NCI-H1436 (cell line): ENCODE data around the gene KDM4C.
"Not testable (repeated sequence)": the region's sequence is repeated elsewhere in the genome, so short reads cannot be mapped to it uniquely, and the experiment has no call there.

Source experiments
- DNase-seq: peaks from one replicate; lab custom pipeline; 2025; lab: John Stamatoyannopoulos, UW

Gene KDM4C

GRCh38 chr9:6806318-6806717 is 48.5 kb downstream of the KDM4C start:
- DNase-seq = not testable (repeated sequence)

- not testable (repeated sequence) for DNase-seq
These were observed 49.9 kb downstream of the KDM4C start for GRCh38 chr9:6807669-6808068.

DNA sequence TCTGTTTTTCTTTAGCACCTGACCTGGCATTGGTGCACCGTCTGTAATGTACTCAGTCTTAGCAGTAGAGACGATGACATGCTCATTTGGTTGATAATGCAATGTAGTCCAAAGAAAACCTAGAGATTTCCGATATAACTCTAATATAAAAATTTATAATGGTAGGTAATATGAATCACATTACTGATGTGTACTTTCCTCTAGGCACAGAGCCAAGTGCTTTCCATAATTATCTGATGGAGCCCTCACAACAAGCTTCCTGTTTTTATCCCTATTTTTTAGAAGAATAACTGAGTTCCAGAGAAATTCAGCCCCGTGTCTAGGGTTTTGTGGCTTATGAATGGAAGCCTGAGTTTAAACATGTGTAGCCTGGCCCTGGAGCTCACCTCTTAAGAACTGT is 53.7 kb downstream of the KDM4C start:
- no peak for DNase-seq

DNA sequence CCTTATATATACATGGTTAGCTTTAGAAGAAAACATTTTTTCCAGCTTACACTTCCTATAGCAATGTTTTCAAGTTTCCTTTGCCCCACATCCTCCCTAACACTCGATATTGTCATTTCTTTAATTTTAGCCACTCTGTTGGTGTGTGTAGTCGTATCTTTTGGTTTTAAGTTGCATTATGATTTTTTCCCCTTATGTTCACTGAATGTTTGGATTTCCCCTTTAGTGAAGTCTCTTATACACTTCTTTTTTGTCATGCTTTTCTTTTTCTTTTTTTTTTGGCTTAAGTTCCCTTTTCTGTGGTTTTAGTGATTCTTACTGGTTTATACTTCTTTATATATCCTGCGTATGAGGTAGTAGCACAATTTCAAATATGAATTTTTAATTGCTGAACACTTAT is 58.8 kb downstream of the KDM4C start:
- DNase-seq = no peak

DNA sequence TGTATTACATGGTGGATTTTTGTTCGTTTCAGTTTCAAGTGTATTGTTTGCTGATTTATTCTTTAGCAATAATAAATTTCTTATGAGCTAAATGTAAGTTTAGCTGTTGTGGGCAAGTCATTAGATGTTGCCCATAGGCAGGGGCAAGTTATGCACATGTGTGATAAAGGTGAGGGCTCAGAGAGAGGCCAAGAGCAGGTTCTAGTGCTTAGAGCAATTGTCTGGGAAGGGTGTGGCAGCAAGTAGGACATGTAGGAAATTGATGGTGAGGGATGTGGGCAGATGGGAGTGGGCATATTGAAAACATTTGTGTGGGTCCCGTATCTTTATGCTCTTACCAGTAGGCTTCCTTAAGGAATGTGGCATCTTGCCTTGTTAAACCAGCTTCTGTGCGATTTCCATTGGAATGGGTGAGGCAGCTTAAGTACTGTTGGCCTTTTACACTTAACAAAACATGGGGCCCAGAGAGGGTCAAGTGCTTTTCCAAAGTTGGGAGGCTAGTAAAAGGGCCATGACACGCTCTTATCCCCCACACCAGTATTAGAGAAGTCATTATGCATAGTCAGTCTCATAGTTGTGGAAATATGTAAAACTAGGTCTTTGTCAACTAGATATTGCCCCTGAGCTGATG is 60.6 kb downstream of the KDM4C start:
- DNase-seq = no peak

GRCh38 chr9:6819112-6819511 is 61.3 kb downstream of the KDM4C start:
- DNase-seq = no peak

GRCh38 chr9:6819529-6819928 is 61.8 kb downstream of the KDM4C start:
- DNase-seq = no peak

GRCh38 chr9:6822696-6823095 is 64.9 kb downstream of the KDM4C start:
- no peak for DNase-seq

- DNase-seq = peak; percentile 30
These were observed 69.8 kb downstream of the KDM4C start for GRCh38 chr9:6827439-6828145.

DNA sequence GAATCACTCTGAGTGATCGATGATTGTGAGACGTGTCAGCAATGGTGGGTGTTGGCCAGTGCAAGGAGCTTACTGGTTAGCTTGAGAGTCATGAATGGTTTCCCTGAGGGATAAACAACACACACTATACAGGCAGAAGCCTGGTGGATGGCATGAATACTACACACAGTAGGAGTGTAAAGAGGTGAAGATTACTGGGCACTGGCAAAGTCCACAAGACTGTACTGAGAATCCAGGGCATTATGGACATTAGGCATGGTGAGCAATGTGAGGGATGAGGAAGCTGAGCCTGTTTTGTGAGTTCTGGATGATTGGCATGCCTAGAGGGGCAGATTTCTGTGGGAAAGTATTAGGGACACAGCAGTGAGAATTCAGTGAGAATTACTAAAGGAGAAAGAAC is 71.3 kb downstream of the KDM4C start:
- DNase-seq = no peak

- DNase-seq = no peak
These were observed 71.8 kb downstream of the KDM4C start for GRCh38 chr9:6829536-6829935.

DNA sequence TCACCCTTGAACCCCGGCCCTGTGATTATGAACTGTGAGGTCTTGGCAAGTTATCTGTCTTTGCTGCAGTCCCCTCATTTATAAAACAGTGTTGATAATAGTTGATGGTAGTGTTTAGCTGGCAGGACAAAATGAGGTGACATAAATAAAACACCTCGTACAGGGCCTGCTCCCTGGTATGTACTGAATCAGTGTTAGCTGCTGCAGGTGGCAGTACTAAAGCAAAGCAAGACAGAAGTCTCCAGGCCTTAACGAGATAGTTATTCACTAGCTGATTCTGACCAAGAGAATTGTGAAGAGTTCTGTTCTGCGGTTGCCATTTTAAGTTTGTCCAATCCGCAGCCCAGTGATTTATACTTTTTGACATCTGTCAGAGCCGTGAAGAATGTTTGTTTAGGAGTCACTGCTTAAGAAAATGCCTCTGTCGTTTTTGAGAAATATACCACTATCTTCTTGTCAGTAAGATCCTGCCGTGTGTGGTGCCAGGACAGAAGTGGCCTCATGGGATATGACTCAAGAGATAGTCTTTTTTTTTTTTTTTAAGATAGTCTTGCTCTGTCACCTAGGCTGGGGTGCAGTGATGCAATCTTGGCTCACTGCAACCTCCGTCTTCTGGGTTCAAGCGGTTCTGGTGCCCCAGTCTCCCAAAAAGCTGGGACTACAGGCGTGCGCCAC is 75.9 kb downstream of the KDM4C start:
- no peak for DNase-seq

- no peak for DNase-seq
These were observed 76.5 kb downstream of the KDM4C start for GRCh38 chr9:6834306-6834705.

DNA sequence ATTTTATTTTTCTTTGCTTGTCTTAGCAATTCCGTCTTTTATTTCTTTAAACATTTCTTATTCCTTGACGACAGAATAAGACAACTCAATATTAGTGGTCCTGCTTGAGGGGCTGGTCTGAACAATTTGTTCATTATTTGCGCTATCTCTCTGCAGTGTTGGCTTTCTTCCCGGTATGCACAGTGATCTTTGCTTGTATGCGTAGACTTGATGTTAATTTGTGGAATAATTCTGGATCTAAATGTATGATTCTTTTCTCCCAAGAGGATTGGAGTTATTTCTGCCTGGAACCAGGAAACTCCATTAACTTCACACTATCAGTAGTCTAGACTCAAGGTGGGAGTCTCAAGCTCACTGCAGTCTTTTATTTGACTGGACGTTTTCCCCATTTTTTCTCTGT is 80.4 kb downstream of the KDM4C start:
- DNase-seq = no peak

DNA sequence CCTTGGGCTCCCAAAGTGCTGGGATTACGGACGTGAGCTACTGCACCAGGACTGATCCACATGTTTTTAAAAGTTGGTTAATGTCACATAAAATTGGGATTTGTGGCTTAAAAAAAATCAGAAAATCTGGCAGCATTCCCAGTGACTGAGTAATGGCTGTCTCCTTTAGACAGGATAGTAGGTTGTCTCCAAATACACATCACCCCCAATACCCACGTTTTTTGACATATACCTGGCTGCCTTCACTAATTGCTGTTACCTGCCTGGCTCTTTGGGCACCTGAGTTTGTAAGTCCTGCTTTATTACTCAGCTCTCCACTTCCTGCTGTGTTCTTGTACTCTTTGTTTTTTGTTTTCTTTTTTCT is 84.8 kb downstream of the KDM4C start:
- no peak for DNase-seq

DNA sequence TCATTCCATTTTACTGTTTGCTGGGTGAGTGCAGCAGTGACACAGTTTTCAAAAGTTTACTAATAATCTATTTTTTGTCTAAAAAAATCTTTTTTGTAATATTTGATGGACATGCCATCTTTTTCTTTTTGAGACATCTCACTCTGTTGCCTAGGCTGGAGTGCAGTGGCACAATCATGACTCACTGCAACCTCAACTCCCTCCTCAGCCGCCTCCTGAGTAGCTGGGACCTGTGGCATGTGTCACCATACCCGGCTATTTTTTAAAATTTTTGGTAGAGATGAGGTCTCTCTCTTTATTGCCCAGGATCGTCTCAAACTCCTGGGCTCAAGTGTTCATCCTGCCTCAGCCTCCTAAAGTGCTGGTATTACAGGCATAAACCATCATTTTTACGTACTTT is 86.0 kb downstream of the KDM4C start:
- no peak for DNase-seq

DNA sequence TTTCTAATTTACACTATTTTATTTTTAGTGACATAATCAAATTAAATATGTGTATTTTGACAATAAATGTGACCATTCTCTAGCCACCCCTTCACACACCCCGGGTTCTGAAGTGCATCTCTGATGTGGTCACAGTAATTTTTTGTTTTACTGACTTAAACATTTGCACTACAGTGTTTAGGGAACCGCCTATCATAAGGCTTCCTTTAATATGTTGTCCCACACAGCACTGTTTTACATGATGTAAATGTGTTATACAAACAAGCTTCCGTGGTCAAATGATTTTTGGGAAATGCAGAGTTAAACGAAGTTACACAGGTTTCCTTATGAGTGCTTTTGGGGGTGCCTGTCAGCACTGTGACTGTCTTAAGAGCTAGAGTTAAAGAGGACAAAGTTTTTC is 86.5 kb downstream of the KDM4C start:
- DNase-seq = no peak

- DNase-seq = no peak
These were observed 87.5 kb downstream of the KDM4C start for GRCh38 chr9:6845128-6845826.

- no peak for DNase-seq
These were observed 88.1 kb downstream of the KDM4C start for GRCh38 chr9:6845880-6846279.

DNA sequence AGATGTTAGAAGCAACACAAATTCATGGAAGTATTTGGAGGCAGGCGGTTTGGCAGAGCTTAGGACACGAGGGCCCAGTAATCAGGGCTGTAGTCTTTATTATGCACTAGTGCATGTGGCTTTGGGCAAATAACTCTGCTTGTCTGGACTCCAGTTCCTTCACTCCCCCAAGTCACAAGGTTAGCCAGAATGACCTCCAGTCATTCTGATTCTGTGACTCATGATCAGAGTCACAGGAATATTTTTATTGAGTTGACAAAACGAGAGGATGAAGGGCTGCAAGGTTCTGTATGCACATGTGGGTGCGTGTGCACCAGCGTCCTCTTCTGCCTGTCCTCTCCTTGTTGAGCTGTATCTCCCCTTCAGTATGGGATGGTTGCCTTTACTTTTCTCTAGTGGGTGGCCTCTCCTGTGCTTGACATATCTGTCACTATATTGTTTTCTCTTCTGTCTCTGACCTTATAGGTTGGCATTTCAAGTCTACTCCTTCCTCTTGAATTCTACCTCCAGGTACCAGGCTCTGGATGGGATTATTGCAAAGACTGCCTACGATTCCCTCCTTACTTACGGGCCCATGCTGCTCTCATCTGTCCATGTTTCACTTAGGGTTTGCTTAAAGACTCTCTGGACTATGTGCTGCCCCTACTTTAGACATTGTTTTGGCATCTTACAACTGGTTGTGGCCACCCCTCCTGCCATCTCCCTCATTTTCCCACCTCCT is 94.6 kb downstream of the KDM4C start:
- no peak for DNase-seq

- DNase-seq = no peak
These were observed 98.1 kb downstream of the KDM4C start for GRCh38 chr9:6855860-6856259.

DNA sequence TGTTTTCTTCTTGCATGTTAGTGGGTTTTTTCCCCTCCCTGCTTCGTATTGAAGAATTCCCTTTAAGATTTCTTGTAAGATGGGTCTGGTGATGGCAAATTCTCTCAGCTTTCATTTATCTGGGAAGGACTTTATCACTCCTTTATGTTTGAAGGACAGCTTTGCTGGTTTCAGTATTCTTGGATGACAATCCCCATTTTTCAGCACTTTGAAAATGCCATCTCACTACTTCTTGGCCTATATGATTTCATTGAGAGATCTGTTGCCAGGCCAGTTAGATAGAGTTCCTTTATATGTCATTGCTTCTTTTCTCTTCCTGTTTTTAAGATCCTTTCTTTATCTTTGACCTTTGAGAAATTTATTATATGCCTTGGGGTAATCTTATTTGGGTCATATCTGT is 106.3 kb downstream of the KDM4C start:
- DNase-seq = no peak
